ENCODE data around the gene CTNND2. TPM values are rescaled to one million over a fixed set of nuclear protein-coding genes. Genes with fewer than 3 reads are reported as not detected.

CTNND2 gene
- total RNA-seq, 2 donors from 2014 or later: not detected

GRCh38 chr5:11293523-11293922 lies 610.7 kb downstream of the CTNND2 start:
- Histone ChIP-seq H3K27me3 (replicated peaks; ENCODE audit: insufficient read depth) (no peaks in the 10 kb centered on the region), H3K4me3 (no peak overlapping the region), H3K9me3 (no peaks in the 10 kb centered on the region), H3K27ac (no peak overlapping the region), H3K4me1 (ENCODE audit: control insufficient read depth in 1 of 2, low read depth in 2 of 2) (no peaks in the 10 kb centered on the region), H3K36me3 (no peaks in the 10 kb centered on the region)
- no peak for DNase-seq (ENCODE audit: low spot score)
- no peak for ATAC-seq (ENCODE audit: insufficient number of reproducible peaks, low FRiP score, low read depth)
- no peak for TF ChIP-seq CTCF (IDR thresholded peaks at IDR 0.05)

GRCh38 chr5:11292648-11293356 lies 611.4 kb downstream of the CTNND2 start:
- DNase-seq (ENCODE audit: low spot score): no peak
- no peak for TF ChIP-seq CTCF (IDR thresholded peaks at IDR 0.05)
- H3K4me3 ChIP-seq: no peak overlapping the region
- H3K4me1 ChIP-seq (ENCODE audit: control insufficient read depth in 1 of 2, low read depth in 2 of 2): no peaks in the 10 kb centered on the region
- H3K9me3 ChIP-seq: no peaks in the 10 kb centered on the region
- no peaks in the 10 kb centered on the region for H3K36me3 ChIP-seq
- ATAC-seq (ENCODE audit: insufficient number of reproducible peaks, low FRiP score, low read depth): no peak
- H3K27ac ChIP-seq: no peak overlapping the region
- no peaks in the 10 kb centered on the region for H3K27me3 ChIP-seq (replicated peaks; ENCODE audit: insufficient read depth)

- Histone ChIP-seq H3K27ac (no peak overlapping the region), H3K27me3 (replicated peaks; ENCODE audit: insufficient read depth) (no peaks in the 10 kb centered on the region), H3K36me3 (no peaks in the 10 kb centered on the region), H3K4me1 (ENCODE audit: control insufficient read depth in 1 of 2, low read depth in 2 of 2) (no peaks in the 10 kb centered on the region), H3K4me3 (no peak overlapping the region), H3K9me3 (no peaks in the 10 kb centered on the region)
- ATAC-seq (ENCODE audit: insufficient number of reproducible peaks, low FRiP score, low read depth) (no peak), DNase-seq (ENCODE audit: low spot score) (no peak)
- no peak for TF ChIP-seq CTCF (IDR thresholded peaks at IDR 0.05)
Measured at GRCh38 chr5:11289733-11290132, 614.5 kb downstream of the CTNND2 start.

- no peak for TF ChIP-seq CTCF (IDR thresholded peaks at IDR 0.05)
- ATAC-seq (ENCODE audit: insufficient number of reproducible peaks, low FRiP score, low read depth): no peak
- H3K27ac ChIP-seq: no peak overlapping the region
Measured at GRCh38 chr5:11289208-11289607, 615.0 kb downstream of the CTNND2 start.

GRCh38 chr5:11281842-11282241 lies 622.4 kb downstream of the CTNND2 start:
- ATAC-seq (ENCODE audit: insufficient number of reproducible peaks, low FRiP score, low read depth) (no peak), DNase-seq (ENCODE audit: low spot score) (no peak)
- Histone ChIP-seq H3K9me3 (no peaks in the 10 kb centered on the region), H3K4me3 (no peak overlapping the region), H3K36me3 (no peaks in the 10 kb centered on the region), H3K27ac (no peak overlapping the region), H3K4me1 (ENCODE audit: control insufficient read depth in 1 of 2, low read depth in 2 of 2) (no peaks in the 10 kb centered on the region), H3K27me3 (replicated peaks; ENCODE audit: insufficient read depth) (no peaks in the 10 kb centered on the region)
- no peak for TF ChIP-seq CTCF (IDR thresholded peaks at IDR 0.05)

More at GRCh38 chr5:11289208-11289607, 615.0 kb downstream of the CTNND2 start:
- DNase-seq (ENCODE audit: low spot score): no peak
- H3K4me3 ChIP-seq: no peak overlapping the region
- H3K9me3 ChIP-seq: no peaks in the 10 kb centered on the region
- no peaks in the 10 kb centered on the region for H3K36me3 ChIP-seq
- no peaks in the 10 kb centered on the region for H3K4me1 ChIP-seq (ENCODE audit: control insufficient read depth in 1 of 2, low read depth in 2 of 2)
- H3K27me3 ChIP-seq (replicated peaks; ENCODE audit: insufficient read depth): no peaks in the 10 kb centered on the region

All from thoracic aorta (tissue), 2 donors.